HepG2 (cell line): ENCODE data around the gene UPF3A.

Source experiments
- BRF2 ChIP-seq: sonication (generic); formaldehyde crosslinking; IDR thresholded peaks from 2 replicates; pipeline ENCODE4 v1.8.1; 2022; ENCODE audit warnings: mild to moderate bottlenecking, missing genetic modification reagents
- CC2D1A ChIP-seq: sonication (generic); formaldehyde crosslinking; IDR thresholded peaks from 2 replicates; pipeline ENCODE4 v1.8.1; 2023; ENCODE audit warnings: mild to moderate bottlenecking, missing genetic modification reagents
- IRF2 ChIP-seq: IDR thresholded peaks from 2 replicates; pipeline ENCODE4 v1.6.1; 2018; ENCODE audit warnings: missing genetic modification reagents, missing compliant biosample characterization
- NR2C2 ChIP-seq: sonication (generic); formaldehyde crosslinking; IDR thresholded peaks from 2 replicates; pipeline ENCODE4 v1.4.0; 2020; ENCODE audit warnings: missing genetic modification reagents, mild to moderate bottlenecking, moderate library complexity, borderline replicate concordance
- POLR2A ChIP-seq, 2 experiments: IDR thresholded peaks; 2 replicates each; pipeline ENCODE4 v1.6.1; 2011; ENCODE audit warnings: low read depth in 2 of 2, low read length in 2 of 2, mild to moderate bottlenecking in 1 of 2, moderate library complexity in 1 of 2; ENCODE audit not compliant: insufficient read depth in 1 of 2
- RAD21 ChIP-seq: fragments of 450-650 bp; formaldehyde crosslinking; IDR thresholded peaks from 2 replicates; pipeline ENCODE4 v1.5.0; 2020; ENCODE audit warnings: mild to moderate bottlenecking
- RBAK ChIP-seq: sonication (generic); formaldehyde crosslinking; IDR thresholded peaks from 2 replicates; pipeline ENCODE4 v1.5.1; 2020; ENCODE audit warnings: mild to moderate bottlenecking, missing genetic modification reagents
- ZBTB33 ChIP-seq: sonication (generic); formaldehyde crosslinking; IDR thresholded peaks from 2 replicates; pipeline ENCODE4 v1.4.0; 2020; ENCODE audit warnings: missing genetic modification reagents
- ZNF263 ChIP-seq: sonication (generic); formaldehyde crosslinking; IDR thresholded peaks from 2 replicates; pipeline ENCODE4 v1.4.0; 2020; ENCODE audit warnings: missing genetic modification reagents
- ZNF317 ChIP-seq: sonication (generic); formaldehyde crosslinking; IDR thresholded peaks from 2 replicates; pipeline ENCODE4 v1.5.0; 2020; ENCODE audit warnings: mild to moderate bottlenecking, missing genetic modification reagents
- ZNF557 ChIP-seq: sonication (generic); formaldehyde crosslinking; IDR thresholded peaks from 2 replicates; pipeline ENCODE4 v1.4.0; 2020; ENCODE audit warnings: missing genetic modification reagents

- TF ChIP-seq BRF2 (no peak), RAD21 (CRISPR knock-in tag) (no peak), IRF2 (no peak), ZNF263 (no peak), POLR2A (IDR thresholded peaks at IDR 0.05; ENCODE audit: insufficient read depth in 1 of 2, low read depth in 2 of 2, low read length in 2 of 2) (no peak), ZBTB33 (no peak), CC2D1A (CRISPR knock-in tag) (no peak), ZNF317 (CRISPR knock-in tag) (no peak), NR2C2 (CRISPR knock-in tag) (no peak), RBAK (CRISPR knock-in tag) (no peak), ZNF557 (CRISPR knock-in tag) (no peak)
Measured at GRCh38 chr13:114263578-114263977, 17.8 kb upstream of the UPF3A start.
